Esophagus (tissue), 2 donors: ENCODE results near the gene CACNA1H. TPM values are rescaled to one million over a fixed set of nuclear protein-coding genes. Genes with fewer than 3 reads are reported as not detected.
"Not testable (repeated sequence)": the region's sequence is repeated elsewhere in the genome, so short reads cannot be mapped to it uniquely, and the experiment has no call there.

Source experiments
- H3K27ac ChIP-seq, 2 donors: one replicate each; pipeline ENCODE4 v1.5.1; 2013; ENCODE audit warnings: low read depth in 2 of 2, mild to moderate bottlenecking in 2 of 2, inconsistent platforms in 1 of 2, low read length in 1 of 2, moderate library complexity in 1 of 2
- H3K27me3 ChIP-seq, 2 donors: one replicate each; pipeline ENCODE4 v1.6.1; 2013; ENCODE audit warnings: low read length in 2 of 2, control low read depth in 1 of 2, mild to moderate bottlenecking in 1 of 2; ENCODE audit not compliant: insufficient read depth in 2 of 2, control insufficient read depth in 1 of 2
- H3K36me3 ChIP-seq, 2 donors: one replicate each; pipeline ENCODE4 v1.6.1; 2013; ENCODE audit warnings: low read length in 1 of 2; ENCODE audit not compliant: control insufficient read depth in 2 of 2, insufficient read depth in 2 of 2
- H3K4me1 ChIP-seq, 2 donors: one replicate each; pipeline ENCODE4 v1.6.1; 2013; ENCODE audit warnings: low read length in 1 of 2; ENCODE audit not compliant: control insufficient read depth in 2 of 2, insufficient read depth in 2 of 2
- H3K4me3 ChIP-seq, 2 donors: one replicate each; pipeline ENCODE4 v1.5.1; 2013; ENCODE audit warnings: low read length in 2 of 2, mild to moderate bottlenecking in 2 of 2, low read depth in 1 of 2, moderate library complexity in 1 of 2
- H3K9me3 ChIP-seq, 2 donors: one replicate each; pipeline ENCODE4 v1.6.1; 2013; ENCODE audit warnings: mild to moderate bottlenecking in 2 of 2, low read depth in 1 of 2, low read length in 1 of 2, moderate library complexity in 1 of 2; ENCODE audit not compliant: control insufficient read depth in 2 of 2, insufficient read depth in 1 of 2
- whole genome bisulfite sequencing, 2 donors: extraction: QIAGEN DNeasy Blood & Tissue Kit; methylation state at CpG; one replicate each; pipeline ENCODE4 v1.1.7; 2013; 5-methylcytosine and 5-hydroxymethylcytosine counted together
- polyA plus RNA-seq, 2 donors: library from polyadenylated mRNA; stranded (reverse); fragments of 200-250 nt; gene quantifications; one replicate each; pipeline ENCODE4 v1.2.3, GENCODE V29; 2013
- donor health status: healthy with polysubstance abuse.
- donor health status: Bipolar disorder and iron deficiency.

The CACNA1H gene
- polyA plus RNA-seq, 2 donors = 6.4 to 6.5 TPM

- H3K4me1 ChIP-seq, H3K36me3 ChIP-seq, H3K27me3 ChIP-seq, H3K27ac ChIP-seq, H3K9me3 ChIP-seq, H3K4me3 ChIP-seq: not testable (repeated sequence)
- WGBS, 2 donors = 69 to 85% methylated on average over 3 to 6 of the region's 43 CpGs
These were observed 96.3 kb downstream of the CACNA1H start for GRCh38 chr16:1249031-1249755.

GRCh38 chr16:1253701-1254364 is 100.9 kb downstream of the CACNA1H start:
- not testable (repeated sequence) for H3K27me3 ChIP-seq, H3K36me3 ChIP-seq, H3K4me3 ChIP-seq, H3K9me3 ChIP-seq, H3K4me1 ChIP-seq, H3K27ac ChIP-seq
- no CpG with 5 or more reads among the region's 47 CpGs for WGBS, 2 donors

- H3K27ac ChIP-seq, H3K9me3 ChIP-seq, H3K27me3 ChIP-seq, H3K4me3 ChIP-seq, H3K4me1 ChIP-seq, H3K36me3 ChIP-seq: not testable (repeated sequence)
- WGBS, 2 donors = 86% methylated on average over 3 of the region's 3 CpGs
These were observed 101.9 kb downstream of the CACNA1H start for GRCh38 chr16:1254821-1255220.

GRCh38 chr16:1255276-1256122 is 102.6 kb downstream of the CACNA1H start, which contains the start of gene TPSD1:
Gene TPSD1, plus strand, starts transcription at chr16:1256069. Its CDS starts 212 bp downstream, at chr16:1256281.
- not testable (repeated sequence) for H3K27ac ChIP-seq, H3K4me1 ChIP-seq, H3K27me3 ChIP-seq, H3K4me3 ChIP-seq, H3K9me3 ChIP-seq, H3K36me3 ChIP-seq
- 51 to 56% methylated on average over 19 to 26 of the region's 26 CpGs for WGBS, 2 donors

- WGBS, 2 donors = 77 to 82% methylated on average over 23 of the region's 23 CpGs
- not testable (repeated sequence) for H3K27me3 ChIP-seq, H3K27ac ChIP-seq
These were observed 103.5 kb downstream of the CACNA1H start for GRCh38 chr16:1256296-1256873.

DNA sequence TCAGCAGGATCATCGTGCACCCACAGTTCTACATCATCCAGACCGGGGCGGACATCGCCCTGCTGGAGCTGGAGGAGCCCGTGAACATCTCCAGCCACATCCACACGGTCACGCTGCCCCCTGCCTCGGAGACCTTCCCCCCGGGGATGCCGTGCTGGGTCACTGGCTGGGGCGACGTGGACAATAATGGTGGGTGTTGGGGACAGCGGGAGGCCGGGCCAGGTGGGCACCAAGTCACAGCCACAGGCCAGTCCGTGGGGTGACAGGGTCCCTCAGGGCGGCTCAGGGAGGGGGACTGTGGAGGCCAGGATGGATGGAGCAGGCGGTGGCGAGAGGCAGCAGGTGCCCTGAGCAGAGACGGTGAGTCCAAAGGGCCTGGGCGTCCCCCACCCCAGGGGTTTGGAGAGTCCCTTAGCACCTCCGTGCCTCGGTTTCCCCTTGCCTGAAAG is 104.0 kb downstream of the CACNA1H start:
- Histone ChIP-seq H3K9me3 (no peaks in the 10 kb centered on the region), H3K27me3 (peaks cover 0 to 5% of the 10 kb centered on the region in 2 donors)
- 74 to 79% methylated on average over 22 of the region's 22 CpGs for WGBS, 2 donors

More at GRCh38 chr16:1256296-1256873, 103.5 kb downstream of the CACNA1H start:
- H3K4me3 ChIP-seq, H3K36me3 ChIP-seq, H3K4me1 ChIP-seq, H3K9me3 ChIP-seq: not testable (repeated sequence)

GRCh38 chr16:1257561-1258224 is 104.8 kb downstream of the CACNA1H start:
- peaks cover 0 to 5% of the 10 kb centered on the region in 2 donors for H3K27me3 ChIP-seq
- no peak overlapping the region for H3K4me3 ChIP-seq
- H3K9me3 ChIP-seq = no peaks in the 10 kb centered on the region
- whole genome bisulfite sequencing, 2 donors = 66 to 72% methylated on average over 34 of the region's 34 CpGs
- peaks cover 2 to 5% of the 10 kb centered on the region in 2 donors for H3K4me1 ChIP-seq
- no peaks in the 10 kb centered on the region for H3K36me3 ChIP-seq
- no peak overlapping the region for H3K27ac ChIP-seq

More for the DNA sequence above, 104.0 kb downstream of the CACNA1H start:
- H3K36me3 ChIP-seq = no peaks in the 10 kb centered on the region
- H3K27ac ChIP-seq = no peak overlapping the region
- H3K4me3 ChIP-seq = no peak overlapping the region
- H3K4me1 ChIP-seq = peaks cover 2 to 5% of the 10 kb centered on the region in 2 donors

GRCh38 chr16:1258225-1258600 is 105.3 kb downstream of the CACNA1H start:
- H3K36me3 ChIP-seq = no peaks in the 10 kb centered on the region
- H3K27me3 ChIP-seq = peaks cover 0 to 5% of the 10 kb centered on the region in 2 donors
- no peak overlapping the region for H3K27ac ChIP-seq
- 58 to 66% methylated on average over 12 of the region's 12 CpGs for WGBS, 2 donors
- H3K9me3 ChIP-seq = no peaks in the 10 kb centered on the region
- no peak overlapping the region for H3K4me3 ChIP-seq
- peaks cover 2 to 5% of the 10 kb centered on the region in 2 donors for H3K4me1 ChIP-seq
